Stimulated activated CD4-positive, alpha-beta T cell treated with anti-CD3 and anti-CD28 coated beads, Interleukin-2, amount 100 ng/mL, for 48 hours (primary cell): ENCODE data around the gene SPDYA.
A peak's percentile ranks its signal among the peaks of the same experiment; 100 is the strongest.

Experiments
- DNase-seq, 2 donors: peaks; one replicate each; pipeline ENCODE4 v3.0.0-alpha.2; 2020

The SPDYA gene

DNA sequence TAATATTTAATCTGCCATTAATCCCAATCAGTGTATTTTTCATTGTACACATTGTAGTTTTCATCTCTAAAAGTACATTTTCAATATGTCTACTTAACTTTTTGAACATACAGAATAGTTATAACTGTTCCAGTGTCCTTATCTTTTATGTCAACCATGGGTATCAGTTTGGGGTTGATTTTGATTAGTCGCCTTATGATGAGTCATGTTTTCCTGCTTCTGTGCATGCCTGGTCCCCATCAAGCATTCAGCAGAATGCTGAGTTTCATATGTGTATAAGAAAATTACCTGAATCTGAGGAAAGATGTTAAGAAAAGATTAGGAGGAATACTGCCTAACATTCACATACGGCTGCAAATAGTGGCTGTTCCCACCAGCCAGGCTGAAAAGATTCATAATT, 17.7 kb downstream of the SPDYA start:
- DNase-seq, result no peak

DNA sequence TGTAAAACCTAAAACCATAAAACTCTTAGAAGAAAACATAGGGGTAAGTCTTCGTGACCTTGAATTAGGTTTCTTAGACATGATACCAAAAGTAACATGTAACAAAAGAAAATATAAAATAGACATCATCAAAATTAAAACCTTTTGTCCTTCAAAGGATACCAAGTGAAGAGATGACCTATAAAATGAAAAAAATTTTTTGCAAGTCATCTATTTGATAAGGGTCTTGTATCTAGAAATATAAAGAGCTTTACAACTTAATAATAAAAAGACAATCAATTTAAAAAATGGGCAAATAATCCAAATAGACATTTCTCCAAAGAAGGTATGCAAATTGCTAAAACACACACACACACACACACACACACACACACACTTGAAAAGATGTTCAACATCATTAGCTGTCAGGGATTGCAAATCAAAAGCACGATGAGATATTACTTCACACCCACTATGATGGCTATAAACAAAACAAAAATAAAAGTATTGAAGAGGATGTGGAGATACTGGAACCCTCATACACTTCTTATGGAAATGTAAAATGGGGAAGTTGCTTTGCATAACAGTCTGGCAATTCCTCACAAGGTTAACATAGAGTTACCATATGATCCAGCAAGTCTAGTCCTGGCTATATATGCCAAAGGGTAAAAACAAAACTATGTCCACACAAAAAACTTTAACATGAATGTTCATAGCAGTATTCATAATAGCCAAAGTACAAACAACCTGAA, 23.3 kb downstream of the SPDYA start:
- no peak for DNase-seq

DNA sequence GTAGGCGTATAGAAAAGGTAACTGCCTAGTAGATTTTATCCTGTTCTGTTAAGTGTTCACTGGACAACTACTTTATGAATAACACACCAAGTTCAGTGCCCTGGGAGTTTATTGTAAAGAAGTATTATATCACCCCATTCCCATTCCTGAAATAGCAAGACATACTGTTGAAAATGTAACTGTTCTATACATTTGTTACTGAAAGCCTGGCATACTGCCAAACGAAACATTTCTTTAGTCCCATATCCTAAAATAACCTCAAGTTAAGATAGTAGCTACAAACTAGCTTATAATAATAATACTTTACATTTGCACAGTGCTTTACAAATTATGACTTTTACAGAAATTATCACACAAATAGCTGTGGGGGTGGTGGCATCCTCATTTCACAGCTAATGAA, 25.1 kb downstream of the SPDYA start:
- DNase-seq, result no peak

DNA sequence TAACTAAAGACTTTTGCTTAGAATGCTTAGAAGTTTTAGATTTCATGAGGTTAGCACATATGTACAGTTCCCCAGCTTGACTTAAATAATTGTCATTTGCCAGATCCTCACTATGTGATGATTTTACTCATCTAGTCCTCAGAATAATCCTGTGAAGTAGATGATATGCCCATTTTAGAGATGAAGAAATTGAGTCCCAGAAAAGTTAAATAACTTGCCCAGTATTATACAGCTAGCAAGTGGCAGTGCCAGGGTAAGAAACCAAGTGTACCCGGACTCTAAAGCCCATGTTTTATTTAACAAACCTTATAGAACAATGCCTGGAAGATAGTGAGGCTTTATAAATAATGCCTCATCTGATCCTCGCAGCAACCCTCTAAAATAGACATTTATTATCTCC, 28.3 kb downstream of the SPDYA start:
- no peak for DNase-seq

DNA sequence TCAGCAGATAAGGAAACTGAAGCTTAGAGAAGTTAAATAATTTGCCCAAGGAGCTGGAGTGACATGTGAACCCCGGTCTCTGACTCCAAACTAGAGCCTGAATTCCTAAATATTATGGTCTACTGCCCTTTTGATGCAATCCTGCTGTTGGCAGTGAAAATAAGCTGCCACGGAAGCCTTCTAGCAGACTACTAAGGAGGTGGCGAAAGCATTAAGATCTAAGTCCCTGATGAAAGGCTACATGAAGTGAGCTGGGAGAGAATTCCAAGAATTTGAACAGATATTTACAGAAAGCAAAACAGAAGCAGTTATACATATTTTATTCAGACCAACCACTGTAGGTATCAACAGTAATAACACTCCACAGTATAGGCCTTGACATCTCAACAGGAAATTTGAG, 31.4 kb downstream of the SPDYA start:
- no peak for DNase-seq

DNA sequence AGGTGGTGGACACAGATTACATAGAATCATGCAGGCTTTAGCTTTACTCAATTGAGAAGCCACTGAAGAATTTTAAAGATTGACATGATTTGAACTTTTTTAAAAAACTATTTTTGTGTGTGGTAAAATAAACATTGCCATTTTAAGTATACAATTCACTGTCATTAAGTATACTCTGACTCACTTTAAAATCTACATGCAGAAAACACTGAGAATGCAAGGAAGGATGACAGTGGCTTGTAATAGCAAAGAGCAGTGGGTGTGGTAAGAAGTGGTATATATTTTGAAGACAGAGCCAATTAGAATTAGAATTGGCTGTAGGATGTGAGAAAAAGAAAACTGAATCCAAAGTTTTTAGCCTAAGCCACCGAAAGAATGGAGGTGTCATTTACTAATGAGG, 44.6 kb downstream of the SPDYA start:
- DNase-seq, result no peak

DNA sequence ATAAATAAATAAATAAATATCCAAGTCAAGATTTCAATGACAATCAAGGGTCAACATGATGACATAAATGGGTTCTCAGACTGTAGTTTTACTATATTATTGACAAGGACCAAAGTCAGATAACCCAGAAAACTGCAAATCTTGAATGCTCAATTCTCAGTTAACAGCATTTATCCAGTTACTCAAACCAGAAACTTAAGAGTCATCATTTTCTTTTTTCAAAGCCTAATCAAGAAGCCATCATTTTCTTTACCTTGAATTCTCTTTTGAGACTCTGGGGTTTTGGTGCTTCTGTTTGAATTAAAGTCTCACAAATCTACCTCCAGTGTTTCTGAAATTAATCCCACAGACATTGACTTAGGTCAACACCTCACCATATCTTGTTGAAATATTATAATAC, 45.3 kb downstream of the SPDYA start:
- no peak for DNase-seq

DNA sequence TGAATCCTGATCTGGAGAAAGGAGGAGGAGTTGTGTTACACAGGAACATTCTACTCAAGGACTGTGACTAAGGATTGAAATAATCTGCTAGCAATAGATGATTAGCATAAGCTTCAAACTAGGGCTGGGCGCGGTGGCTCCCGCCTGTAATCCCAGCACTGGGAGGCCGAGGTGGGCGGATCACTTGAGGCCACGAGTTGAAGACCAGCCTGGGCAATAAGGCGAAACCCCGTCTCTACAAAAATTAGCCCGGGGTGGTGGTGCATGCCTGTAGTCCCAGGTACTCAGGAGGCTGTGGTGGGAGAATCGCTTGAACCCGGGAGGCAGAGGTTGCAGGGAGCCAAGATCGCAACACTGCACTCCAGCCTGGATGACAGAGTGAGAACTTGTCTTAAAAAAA, 58.0 kb downstream of the SPDYA start:
- DNase-seq, result no peak

DNA sequence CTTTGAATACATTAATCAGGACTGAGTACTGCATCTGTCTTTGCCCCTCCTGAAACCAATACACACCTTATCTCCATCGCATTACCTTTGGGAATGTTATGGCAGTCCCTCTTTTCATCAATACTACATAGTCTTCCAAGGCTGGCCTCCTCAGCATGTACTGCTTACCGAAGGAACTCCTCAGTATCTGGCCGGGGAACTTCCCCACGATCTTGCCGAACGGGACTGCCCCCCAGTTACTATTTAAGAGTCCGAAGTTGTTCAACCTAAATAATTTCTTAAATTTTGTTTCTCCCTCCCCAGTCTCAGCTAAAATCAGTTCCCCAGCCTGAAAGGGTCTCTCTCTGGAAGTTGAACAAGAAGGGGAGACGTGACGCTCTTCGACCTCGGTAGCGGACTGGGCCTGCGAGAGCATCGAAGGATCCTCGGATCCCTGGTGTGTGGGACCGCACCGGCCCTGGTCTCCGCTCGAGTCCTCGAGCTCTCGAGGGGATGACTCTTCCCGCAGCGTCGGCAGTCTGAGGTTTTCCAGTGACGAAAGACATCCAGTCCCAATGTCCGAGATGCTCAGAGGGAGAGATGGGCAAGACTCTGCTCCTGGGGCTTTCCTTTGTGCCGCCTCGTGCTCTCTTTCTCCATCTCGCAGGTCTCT, 59.0 kb downstream of the SPDYA start:
- DNase-seq, result no peak

DNA sequence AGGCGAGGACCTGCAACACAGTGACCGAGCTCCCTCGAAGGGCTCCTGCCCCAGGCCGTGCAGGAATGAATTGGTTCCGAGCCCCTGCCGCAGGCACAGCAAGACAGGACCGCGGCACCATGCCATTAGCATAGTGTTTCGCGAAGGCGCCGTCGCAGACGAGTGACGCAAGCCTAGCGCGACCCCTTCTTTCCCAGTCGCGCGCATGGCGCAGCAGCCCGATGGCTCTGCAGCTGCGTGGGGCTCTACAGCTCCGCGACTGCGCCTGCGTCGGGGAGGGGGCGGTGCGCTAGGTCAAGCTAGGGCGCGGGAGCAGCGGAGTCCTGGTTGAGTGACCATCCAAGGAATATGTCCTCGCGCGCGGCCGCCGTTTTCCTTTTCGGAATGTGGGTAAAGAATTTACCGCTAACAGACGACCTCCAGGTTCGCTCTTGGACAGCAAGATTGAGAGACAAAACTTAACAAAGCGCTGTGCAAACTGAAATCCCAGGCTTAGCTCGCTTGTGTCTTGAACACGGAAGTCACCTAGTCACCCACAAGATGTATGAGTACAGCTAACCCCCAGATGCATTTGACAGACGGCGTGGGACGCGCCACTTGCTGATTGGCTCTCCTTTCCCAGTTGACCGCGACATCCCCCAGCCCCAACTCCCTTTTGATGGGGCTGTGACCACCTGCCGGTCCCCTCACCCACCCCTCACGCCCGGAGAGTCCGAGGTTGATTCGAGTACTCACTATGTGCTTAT, 59.7 kb downstream of the SPDYA start, which contains the start of gene TRMT61B:
TRMT61B (minus strand) TSS at position 164 of the 746 bp plus-strand sequence; CDS start at position 132, 32 bp downstream.
- DNase-seq, result peak; percentile 97

DNA sequence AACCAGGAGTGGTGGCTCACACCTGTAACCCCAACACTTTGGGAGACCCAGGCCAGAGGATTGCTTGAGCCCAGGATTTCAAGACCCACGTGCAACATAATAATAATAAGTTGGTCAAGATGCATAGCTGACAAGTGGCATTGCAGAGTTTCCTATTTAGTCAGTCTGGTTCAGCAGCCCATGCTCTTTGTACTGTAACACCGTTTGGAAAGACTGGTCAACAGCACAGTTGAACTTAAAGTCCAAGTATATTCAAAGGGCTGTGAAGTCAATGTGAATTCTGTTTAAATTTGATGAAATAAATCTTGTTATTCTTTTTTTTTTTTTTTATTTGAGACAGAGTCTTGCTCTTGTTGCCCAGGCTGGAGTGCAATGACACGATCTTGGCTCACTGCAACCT, 61.0 kb downstream of the SPDYA start:
- DNase-seq, result no peak

DNA sequence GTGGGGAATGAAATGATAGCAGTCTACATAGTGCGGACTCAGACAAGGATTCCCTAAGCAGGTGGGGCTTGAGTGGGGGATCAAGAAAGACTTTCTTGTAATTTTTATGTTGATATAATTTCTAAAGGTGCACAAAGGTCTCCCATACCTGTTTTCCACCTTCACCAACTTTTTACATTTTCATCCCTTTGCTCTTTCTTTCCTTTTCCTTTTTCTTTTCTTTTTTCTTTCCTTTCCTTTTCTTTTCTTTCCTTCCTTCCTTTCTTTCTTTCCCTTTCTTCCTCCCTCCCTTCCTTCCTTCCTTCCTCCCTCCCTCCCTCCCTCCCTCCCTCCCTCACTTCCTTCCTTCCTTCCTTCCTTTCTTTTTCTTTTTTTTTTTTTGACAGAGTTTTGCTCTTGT, 69.6 kb downstream of the SPDYA start:
- DNase-seq, result no peak

DNA sequence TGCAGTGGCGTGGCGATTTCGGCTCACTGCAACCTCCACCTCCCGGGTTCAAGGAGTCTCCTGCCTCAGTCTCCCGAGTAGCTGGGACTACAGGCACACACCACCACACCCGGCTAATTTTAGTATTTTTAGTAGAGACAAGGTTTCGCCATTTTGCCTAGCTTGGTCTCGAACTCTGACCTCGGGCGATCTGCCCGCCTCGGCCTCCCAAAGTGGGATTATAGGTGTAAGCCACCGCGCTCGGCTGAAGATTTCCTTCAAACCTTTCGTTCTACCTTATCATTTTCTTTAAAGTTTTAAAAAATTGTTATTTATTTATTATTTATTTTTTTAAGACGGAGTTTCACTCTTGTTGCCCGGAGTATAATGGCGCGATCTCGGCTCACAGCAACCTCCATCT, 82.9 kb downstream of the SPDYA start:
- no peak for DNase-seq

DNA sequence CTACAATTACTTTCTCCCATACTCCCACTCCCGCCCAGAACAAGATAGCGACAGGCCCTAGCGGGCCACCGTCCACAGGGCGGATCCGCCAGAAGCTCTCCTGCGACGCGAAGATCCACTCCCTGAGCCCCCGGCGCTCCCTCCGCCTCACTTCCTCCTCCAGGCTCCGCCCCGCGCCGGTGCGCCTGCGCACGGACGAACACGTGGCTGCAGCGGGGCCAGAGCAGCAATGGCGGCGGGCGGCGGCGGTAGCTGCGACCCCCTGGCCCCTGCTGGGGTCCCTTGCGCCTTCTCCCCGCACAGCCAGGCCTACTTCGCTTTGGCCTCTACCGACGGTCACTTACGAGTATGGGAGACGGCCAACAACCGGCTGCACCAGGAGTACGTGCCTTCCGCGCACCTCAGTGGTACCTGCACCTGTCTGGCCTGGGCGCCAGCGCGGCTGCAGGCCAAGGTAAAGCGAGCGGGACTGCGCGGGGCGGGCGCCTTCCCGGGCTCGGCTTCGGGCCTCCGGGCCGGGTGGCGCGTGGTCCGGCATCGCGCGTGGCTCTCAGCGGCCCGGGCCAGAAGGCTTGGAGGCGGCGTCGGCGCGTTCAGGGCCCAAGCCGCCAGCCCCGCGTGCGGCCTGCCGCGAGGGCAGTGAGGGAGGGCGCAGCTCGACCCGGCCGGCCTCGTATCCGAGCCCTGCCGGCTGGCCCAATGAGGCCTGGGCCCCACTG, 84.0 kb downstream of the SPDYA start, which contains the start of gene WDR43:
WDR43 (plus strand) TSS at position 198 of the 719 bp plus-strand sequence; CDS start at position 230, 32 bp downstream.
- peak; percentile 93 to 96 for DNase-seq

DNA sequence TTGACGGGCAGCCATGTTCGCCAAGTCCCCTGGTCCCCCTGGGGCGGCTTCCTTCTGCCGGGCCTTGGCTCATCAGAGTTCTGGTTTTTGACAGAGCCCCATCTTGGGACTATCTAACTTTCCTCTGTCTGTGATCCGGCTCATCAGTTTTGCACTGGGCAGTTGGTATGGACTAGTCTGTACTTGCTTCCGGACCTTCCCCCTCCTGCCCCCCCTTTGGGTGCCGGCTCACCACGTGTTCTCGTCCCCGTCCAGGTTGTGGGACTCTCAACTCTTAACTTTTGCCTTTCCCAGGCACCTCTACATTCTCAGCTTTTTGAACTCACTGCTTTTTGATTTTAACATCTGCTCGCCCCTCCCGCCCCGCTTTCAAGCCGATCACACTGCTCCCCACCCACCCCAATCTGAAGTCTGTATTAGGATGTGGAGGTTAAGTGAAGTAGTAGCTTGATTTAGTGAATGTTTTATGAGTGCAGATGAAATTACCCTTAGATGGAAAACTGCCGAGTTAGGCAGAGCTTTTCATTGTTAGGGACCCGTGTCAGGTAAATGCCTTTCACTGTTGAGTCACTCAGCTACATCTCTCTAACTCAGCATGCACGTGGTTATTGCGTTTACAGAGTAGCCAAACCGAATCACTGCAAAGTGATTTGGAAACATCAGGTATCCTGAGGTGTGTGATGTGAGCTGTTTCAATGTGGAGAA, 84.7 kb downstream of the SPDYA start:
- DNase-seq, result peak; percentile 41 to 44

DNA sequence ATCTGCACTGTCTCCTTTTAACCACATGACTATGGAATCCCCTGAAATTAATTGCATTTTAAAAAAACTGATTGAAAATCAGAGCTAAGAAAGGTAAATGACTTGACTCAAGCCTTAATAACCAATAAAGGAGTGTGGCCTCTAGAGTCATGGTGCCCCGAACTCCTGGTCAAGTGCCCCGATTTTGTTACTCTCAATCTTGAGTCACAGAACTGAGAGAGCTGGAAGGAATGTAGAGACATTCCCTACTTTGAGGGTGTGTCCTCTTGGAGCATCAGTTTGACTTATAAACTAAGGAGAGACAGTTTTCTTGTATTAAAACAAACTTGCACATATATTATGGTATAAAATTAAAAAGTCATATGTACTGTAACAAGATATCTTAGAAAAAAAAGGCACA, 86.3 kb downstream of the SPDYA start:
- no peak for DNase-seq

DNA sequence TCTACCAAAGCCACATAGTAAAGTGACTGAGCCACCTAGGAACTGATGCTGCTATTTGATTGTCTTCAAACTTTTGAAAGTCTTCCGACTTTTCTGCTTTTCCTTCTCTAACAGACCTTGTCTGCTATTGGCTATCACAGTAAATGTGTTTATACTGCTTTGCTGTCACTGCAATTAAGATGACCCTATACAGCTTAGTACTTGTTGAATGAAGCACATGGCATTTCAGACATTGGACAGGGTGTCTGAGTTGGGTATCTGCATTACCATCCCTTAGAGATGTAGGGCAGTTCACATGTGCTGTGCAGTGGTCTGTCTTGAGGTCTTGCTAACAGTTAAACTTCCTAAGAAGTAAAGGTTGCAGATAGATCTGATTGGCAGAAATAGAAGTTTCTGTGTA, 87.4 kb downstream of the SPDYA start:
- DNase-seq, result no peak
